Kidney (tissue), 14 donors: ENCODE measurements around the gene CXCR4. TPM values are rescaled to one million over a fixed set of nuclear protein-coding genes. Genes with fewer than 3 reads are reported as not detected.

Source experiments
- DNase-seq, 5 donors: peaks; one replicate each; pipeline ENCODE4 v3.0.0-alpha.2; 2013 to 2020
- FAIRE-seq: peaks from 2 replicates; lab custom pipeline; 2012; peaks lifted over from hg19 to GRCh38; lab: Jason Lieb, UNC
- H3K27ac ChIP-seq, 2 donors: one replicate each; pipeline ENCODE4 v1.7.0; 2013; ENCODE audit warnings: low read depth in 2 of 2, low read length in 2 of 2, inconsistent platforms in 1 of 2
- H3K27me3 ChIP-seq: one replicate; pipeline ENCODE4 v1.7.1; 2013; ENCODE audit warnings: low read length, inconsistent platforms; ENCODE audit not compliant: control insufficient read depth, insufficient read depth
- H3K36me3 ChIP-seq, 3 donors: one replicate each; pipeline versions ENCODE4 v1.7.0 to v1.7.1; 2013; ENCODE audit warnings: low read length in 3 of 3, control low read depth in 1 of 3, inconsistent platforms in 1 of 3; ENCODE audit not compliant: insufficient read depth in 3 of 3, control insufficient read depth in 2 of 3
- H3K4me1 ChIP-seq, 3 donors: one replicate each; pipeline versions ENCODE4 v1.7.0 to v1.7.1; 2013; ENCODE audit warnings: low read length in 3 of 3, inconsistent platforms in 1 of 3, low read depth in 1 of 3; ENCODE audit not compliant: control insufficient read depth in 2 of 3, insufficient read depth in 2 of 3
- H3K4me3 ChIP-seq, 3 donors: one replicate each; pipeline versions ENCODE4 v1.7.0 to v1.8.1; 2013; ENCODE audit warnings: low read length in 3 of 3, control low read depth in 1 of 3, inconsistent platforms in 1 of 3
- H3K9ac ChIP-seq, 3 donors: one replicate each; pipeline versions ENCODE4 v1.7.0 to v1.7.1; 2013; ENCODE audit warnings: low read length in 3 of 3, control low read depth in 1 of 3, inconsistent platforms in 1 of 3
- H3K9me3 ChIP-seq, 3 donors: one replicate each; pipeline versions ENCODE4 v1.7.0 to v1.7.1; 2013; ENCODE audit warnings: low read length in 3 of 3, control low read depth in 1 of 3, inconsistent platforms in 1 of 3; ENCODE audit not compliant: control insufficient read depth in 2 of 3, insufficient read depth in 1 of 3
- intact Hi-C: fragments of 100-400 bp; cut with DNase I; formaldehyde crosslinking; loops from one replicate; pipeline ENCODE4 v1.11.1; 2022
- polyA plus RNA-seq: library from polyadenylated mRNA; stranded (reverse); fragments of 350-450 nt; fragmentation: Illumina TruSeq; extraction: RNeasy Lipid Tissue Mini Kit (QIAGEN cat#74804); gene quantifications from one replicate; pipeline ENCODE4 v1.2.3, GENCODE V29; 2014; ENCODE audit warnings: low read depth, low replicate concordance; ENCODE audit not compliant: insufficient read depth
- total RNA-seq: library from RNA; stranded (reverse); fragmentation: NEBNext Ultra II Directional; extraction: Animal tissue kit (Norgen Biotek cat#: 25700); gene quantifications from one replicate; pipeline ENCODE4 v1.2.1, GENCODE V29; 2021
- TF ChIP-seq, protein P1 (sequence below): IDR thresholded peaks from 3 replicates; pipeline ENCODE4 v1.5.1; 2012; ENCODE audit warnings: mild to moderate bottlenecking, moderate library complexity, borderline replicate concordance; ENCODE audit not compliant: insufficient read depth; ENCODE audit errors: extremely low read depth
- donor health status: control.
- donor health status: control.
- donor health status: control.
- donor health status: control.
- donor health status: control.
- donor health status: DM: yes; HTN: yes; CAD: no.
- donor health status: Normal renal cell carcinoma (clear cell type).

Gene CXCR4
- total and polyA plus RNA-seq, 2 donors from 2014 or later: 9.5 to 51.9 TPM

DNA sequence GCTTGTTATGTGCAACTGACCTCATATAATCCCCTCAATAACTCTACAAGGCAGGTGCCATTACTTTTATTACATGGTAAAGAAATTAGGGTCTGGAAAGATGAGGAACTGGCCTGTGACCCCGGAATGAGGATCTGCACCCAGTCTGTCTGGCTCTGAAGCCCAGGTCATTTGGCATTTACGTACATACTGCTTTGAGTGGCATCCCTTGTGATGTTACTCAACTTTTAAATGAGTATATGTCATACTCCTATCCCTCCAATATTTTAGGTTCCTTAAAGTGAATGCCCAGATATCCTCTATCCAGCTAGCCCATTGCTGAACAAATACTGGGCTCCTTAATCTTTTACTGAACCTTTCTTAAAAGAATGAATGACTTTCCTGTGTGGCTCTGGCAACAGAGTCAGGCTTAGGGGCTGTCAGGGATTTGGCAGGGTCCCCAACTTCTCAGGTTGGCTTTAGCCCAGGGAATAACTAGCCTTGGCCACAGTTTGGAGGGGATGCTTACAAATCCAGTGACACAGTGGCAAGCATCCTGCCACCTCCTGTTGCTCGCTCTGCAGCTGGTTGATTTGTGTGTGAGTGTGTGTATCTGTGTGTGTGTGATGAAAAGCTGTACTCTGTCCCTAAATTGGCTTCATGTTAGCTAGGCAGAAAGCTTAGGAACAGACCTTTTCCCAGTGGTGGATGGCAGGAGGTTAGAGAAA lies 3.4 kb upstream of the CXCR4 start:
- no peak overlapping the region for H3K9ac ChIP-seq
- FAIRE-seq: no peak
- H3K4me1 ChIP-seq: peaks cover 0 to 11% (median 6%) of the 10 kb centered on the region in 3 donors
- no peak overlapping the region for H3K27ac ChIP-seq
- no peaks in the 10 kb centered on the region for H3K9me3 ChIP-seq
- no peaks in the 10 kb centered on the region for H3K36me3 ChIP-seq
- TF ChIP-seq, protein P1, sequence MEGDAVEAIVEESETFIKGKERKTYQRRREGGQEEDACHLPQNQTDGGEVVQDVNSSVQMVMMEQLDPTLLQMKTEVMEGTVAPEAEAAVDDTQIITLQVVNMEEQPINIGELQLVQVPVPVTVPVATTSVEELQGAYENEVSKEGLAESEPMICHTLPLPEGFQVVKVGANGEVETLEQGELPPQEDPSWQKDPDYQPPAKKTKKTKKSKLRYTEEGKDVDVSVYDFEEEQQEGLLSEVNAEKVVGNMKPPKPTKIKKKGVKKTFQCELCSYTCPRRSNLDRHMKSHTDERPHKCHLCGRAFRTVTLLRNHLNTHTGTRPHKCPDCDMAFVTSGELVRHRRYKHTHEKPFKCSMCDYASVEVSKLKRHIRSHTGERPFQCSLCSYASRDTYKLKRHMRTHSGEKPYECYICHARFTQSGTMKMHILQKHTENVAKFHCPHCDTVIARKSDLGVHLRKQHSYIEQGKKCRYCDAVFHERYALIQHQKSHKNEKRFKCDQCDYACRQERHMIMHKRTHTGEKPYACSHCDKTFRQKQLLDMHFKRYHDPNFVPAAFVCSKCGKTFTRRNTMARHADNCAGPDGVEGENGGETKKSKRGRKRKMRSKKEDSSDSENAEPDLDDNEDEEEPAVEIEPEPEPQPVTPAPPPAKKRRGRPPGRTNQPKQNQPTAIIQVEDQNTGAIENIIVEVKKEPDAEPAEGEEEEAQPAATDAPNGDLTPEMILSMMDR: no peak
- no peak overlapping the region for H3K4me3 ChIP-seq
- H3K27me3 ChIP-seq: no peaks in the 10 kb centered on the region
- intact Hi-C loops: no loop called here
- DNase-seq: no peak

DNA sequence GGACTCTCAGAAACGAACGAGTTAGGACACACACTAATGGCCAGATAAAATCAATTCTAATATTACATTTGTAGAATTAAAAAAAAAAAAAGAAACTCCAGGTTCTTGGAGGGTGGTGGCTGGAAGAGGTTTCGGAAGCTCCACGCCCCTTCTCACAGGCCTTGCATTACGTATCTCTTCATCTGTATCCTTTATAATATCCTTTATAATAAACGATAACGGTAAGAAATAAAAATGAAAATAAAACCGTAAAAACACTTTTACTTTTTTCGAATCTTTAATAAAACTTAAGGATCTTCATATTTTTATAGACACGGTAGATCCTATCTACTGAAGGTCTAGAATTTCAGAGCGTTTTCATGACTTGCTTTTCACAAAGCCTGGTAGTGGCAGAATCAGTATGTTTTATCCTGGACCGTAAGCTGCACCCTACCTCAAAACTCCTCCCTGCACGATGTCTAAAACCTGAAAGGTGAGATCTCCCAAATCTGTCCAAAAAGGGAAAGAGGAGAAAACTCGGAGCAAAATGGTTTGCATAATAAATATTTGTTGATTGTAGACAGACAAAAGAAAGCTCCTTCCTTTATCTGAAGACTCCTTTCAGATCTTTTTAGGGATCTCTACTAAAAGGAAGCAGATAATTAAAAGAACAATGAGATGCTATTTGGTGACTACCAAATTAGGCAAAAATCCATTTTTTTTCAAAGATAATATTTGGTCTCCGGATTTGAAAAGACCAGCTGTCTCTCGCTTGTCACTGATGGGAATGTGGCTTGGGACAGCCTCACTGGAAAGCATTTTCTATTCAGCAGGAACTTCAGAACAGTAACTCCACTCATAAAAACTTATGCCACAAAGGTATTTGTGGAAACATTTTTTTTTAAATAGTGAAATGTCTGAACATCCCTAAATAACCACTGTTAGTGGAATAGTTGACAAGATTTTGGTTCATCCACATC lies 2.0 kb upstream of the CXCR4 start:
- Histone ChIP-seq H3K9me3 (no peaks in the 10 kb centered on the region), H3K27me3 (peaks cover 2% of the 10 kb centered on the region), H3K4me1 (peaks cover 0 to 11% (median 6%) of the 10 kb centered on the region in 3 donors), H3K36me3 (peaks cover 0 to 4% (median 0%) of the 10 kb centered on the region in 3 donors), H3K27ac (no peak overlapping the region), H3K4me3 (peak overlapping the region in 2 of 3 donors; percentile 53 to 69), H3K9ac (peak overlapping the region in 1 of 3 donors; percentile 33)
- DNase-seq (no peak), FAIRE-seq (no peak)
- intact Hi-C loops: no loop called here
- TF ChIP-seq, protein P1: no peak

DNA sequence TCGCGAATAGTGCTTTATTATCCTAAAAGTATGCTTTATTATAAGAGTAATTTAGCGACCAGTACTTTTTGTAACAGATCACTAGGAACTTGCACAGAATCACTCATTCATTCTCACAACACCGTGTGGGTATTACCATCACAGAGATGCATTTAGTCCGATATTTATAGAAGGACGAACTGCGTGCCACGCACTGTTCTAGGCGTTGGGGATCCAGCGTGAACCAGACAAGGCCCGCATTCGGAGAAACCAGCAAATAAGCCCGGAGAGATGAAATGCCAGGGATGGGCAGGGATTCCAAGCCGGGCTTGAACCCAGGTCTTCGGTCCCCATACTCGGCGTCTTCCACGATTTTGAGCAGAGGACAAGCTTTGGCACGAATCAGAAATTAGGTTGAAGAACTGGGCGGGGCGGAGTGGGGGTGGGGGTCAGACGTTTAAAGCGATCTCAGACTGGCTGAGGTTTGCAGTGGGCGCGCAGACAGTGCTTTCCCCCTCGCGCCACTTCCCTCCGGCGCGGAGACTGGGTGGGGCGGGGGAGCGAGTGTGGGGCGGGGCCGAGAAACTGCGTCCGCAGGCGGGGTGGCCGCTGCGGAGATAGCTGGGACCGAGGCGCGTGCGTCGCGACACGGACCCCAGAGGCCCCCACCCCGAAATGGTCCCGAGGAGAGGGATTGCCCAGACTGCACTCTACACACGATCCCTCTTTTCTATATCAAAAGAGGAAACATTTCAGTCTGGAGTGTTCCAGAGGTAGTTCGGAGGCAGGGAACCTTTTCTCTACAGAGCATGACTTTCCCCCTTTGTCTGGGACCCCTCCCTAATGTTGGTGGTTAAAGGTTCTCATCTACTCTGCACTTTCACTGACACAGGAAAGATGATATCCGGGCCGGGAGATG lies 1.1 kb upstream of the CXCR4 start:
- TF ChIP-seq, protein P1: no peak
- H3K9ac ChIP-seq: peak overlapping the region; percentile 28 to 53 (median 33)
- H3K9me3 ChIP-seq: no peaks in the 10 kb centered on the region
- peak overlapping the region in 1 of 2 donors; percentile 43 for H3K27ac ChIP-seq
- peaks cover 0 to 4% (median 0%) of the 10 kb centered on the region in 3 donors for H3K36me3 ChIP-seq
- peak overlapping the region; percentile 53 to 69 (median 69) for H3K4me3 ChIP-seq
- intact Hi-C loops: no loop called here
- H3K27me3 ChIP-seq: peaks cover 5% of the 10 kb centered on the region
- peak; percentile 44 to 90 (median 61) for DNase-seq
- FAIRE-seq: no peak
- H3K4me1 ChIP-seq: peaks cover 0 to 11% (median 6%) of the 10 kb centered on the region in 3 donors
